NB4 (cell line): ENCODE measurements around the gene EXOC6B.
A peak's percentile ranks its signal among the peaks of the same experiment; 100 is the strongest.

ENCODE experiments used
- MAX ChIP-seq: IDR thresholded peaks from 2 replicates; pipeline ENCODE4 v1.6.1; 2011; ENCODE audit warnings: low read depth, low read length
- MYC ChIP-seq: IDR thresholded peaks from 2 replicates; pipeline ENCODE4 v1.6.1; 2011; ENCODE audit warnings: low read depth, low read length
- POLR2A ChIP-seq: IDR thresholded peaks from 2 replicates; pipeline ENCODE4 v1.6.1; 2011; ENCODE audit warnings: mild to moderate bottlenecking; ENCODE audit not compliant: insufficient read length; ENCODE audit errors: extremely low read depth
- TF ChIP-seq, protein P1 (sequence below): IDR thresholded peaks from one replicate; pipeline ENCODE4 v1.5.1; 2012; ENCODE audit warnings: low read depth, low read length

- TF ChIP-seq POLR2A (no peak), MYC (no peak), MAX (no peak)
- TF ChIP-seq, protein P1, sequence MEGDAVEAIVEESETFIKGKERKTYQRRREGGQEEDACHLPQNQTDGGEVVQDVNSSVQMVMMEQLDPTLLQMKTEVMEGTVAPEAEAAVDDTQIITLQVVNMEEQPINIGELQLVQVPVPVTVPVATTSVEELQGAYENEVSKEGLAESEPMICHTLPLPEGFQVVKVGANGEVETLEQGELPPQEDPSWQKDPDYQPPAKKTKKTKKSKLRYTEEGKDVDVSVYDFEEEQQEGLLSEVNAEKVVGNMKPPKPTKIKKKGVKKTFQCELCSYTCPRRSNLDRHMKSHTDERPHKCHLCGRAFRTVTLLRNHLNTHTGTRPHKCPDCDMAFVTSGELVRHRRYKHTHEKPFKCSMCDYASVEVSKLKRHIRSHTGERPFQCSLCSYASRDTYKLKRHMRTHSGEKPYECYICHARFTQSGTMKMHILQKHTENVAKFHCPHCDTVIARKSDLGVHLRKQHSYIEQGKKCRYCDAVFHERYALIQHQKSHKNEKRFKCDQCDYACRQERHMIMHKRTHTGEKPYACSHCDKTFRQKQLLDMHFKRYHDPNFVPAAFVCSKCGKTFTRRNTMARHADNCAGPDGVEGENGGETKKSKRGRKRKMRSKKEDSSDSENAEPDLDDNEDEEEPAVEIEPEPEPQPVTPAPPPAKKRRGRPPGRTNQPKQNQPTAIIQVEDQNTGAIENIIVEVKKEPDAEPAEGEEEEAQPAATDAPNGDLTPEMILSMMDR: peak; percentile 61
These were observed 80.0 kb downstream of the EXOC6B start for GRCh38 chr2:72745679-72746368.
